GF-D8 (cell line): ENCODE data around the gene ACTL6A.

Experiments
- DNase-seq: peaks from one replicate; lab custom pipeline; 2025; lab: John Stamatoyannopoulos, UW

ACTL6A gene

GRCh38 chr3:179591313-179591712 is 28.6 kb downstream of the ACTL6A start:
- no peak for DNase-seq

DNA sequence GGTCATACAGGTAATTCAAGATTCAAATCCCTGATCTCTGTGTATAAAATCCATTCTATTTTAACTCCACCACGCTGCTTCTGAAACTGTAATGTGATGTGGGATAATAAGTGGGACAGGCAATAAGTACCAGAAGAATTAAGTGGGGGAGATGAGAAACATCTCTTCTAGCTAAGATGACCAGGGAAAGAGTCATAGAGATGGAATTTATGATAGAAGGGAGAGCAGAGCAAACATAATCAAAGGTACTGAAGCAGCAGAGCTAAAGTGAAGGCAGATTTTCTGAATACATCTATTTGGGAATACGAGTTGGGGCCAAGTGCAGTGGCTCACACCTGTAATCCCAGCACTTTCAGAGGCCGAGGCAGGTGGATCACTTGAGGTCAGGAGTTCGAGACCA is 36.8 kb downstream of the ACTL6A start:
- DNase-seq = no peak

DNA sequence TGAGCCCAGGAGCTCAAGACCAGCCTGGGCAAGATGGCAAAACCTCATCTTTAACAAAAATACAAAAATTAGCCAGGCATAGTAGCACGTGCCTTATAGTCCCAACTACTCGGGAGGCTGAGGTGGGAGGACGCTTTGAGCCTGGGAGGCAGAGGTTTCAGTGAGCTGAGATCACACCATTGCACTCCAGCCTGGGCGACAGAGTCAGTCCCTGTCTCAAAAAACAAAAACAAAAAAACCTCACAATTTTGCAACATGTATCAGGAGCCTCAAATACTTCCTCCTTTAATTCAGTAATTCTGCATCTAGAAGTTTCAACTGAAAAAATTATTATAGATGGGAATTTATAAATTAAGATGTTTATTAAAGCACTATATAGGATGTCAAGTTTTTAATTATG is 40.6 kb downstream of the ACTL6A start:
- peak; percentile 16 for DNase-seq

- DNase-seq = no peak
Observed at GRCh38 chr3:179603831-179604230, 41.1 kb downstream of the ACTL6A start.

- DNase-seq = peak; percentile 94
Observed at GRCh38 chr3:179604321-179605078, 41.8 kb downstream of the ACTL6A start, which contains the start of the genes MRPL47 and NDUFB5. Gene MRPL47, minus strand, starts transcription at chr3:179604638. Its CDS starts 14 bp downstream, at chr3:179604624. Gene NDUFB5, plus strand, starts transcription at chr3:179604794. Its CDS starts 22 bp downstream, at chr3:179604816.

GRCh38 chr3:179606534-179607085 is 43.9 kb downstream of the ACTL6A start:
- DNase-seq = no peak

DNA sequence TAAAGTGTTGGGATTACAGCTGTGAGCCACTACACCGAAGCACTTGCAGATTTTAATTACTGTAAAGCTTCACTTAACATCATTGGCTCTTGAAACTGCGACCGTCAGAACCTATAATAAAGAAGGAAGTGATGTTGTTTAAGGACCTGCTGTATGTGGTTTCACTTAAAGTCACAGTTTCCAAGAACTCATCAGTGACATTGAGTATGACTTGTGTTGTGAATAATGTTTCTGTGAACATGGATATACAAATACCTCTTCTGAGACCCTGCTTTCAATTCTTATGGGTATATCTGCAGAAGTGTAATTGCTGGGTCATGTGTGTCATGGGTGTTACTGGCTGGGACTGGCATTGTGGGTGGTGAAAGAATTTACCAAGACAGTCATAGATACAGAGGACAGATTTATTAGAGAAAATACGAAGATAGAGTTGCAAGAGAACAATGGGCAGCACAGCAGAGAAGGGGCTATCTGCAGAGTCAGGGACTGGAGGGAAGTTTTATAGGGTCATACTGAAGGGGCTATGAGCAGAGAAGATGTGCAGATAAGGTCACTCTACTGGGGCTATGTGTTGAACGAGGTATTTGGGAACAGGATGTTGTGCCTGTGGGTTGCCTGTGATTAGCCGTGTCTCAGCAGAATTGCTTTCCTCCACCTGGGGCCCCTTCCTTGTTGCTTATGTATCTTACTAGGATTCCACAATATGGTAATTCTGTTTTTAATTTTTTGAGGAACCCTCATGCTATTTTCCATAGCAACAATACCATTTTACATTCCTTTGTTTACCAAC is 46.4 kb downstream of the ACTL6A start:
- DNase-seq = peak; percentile 64

DNA sequence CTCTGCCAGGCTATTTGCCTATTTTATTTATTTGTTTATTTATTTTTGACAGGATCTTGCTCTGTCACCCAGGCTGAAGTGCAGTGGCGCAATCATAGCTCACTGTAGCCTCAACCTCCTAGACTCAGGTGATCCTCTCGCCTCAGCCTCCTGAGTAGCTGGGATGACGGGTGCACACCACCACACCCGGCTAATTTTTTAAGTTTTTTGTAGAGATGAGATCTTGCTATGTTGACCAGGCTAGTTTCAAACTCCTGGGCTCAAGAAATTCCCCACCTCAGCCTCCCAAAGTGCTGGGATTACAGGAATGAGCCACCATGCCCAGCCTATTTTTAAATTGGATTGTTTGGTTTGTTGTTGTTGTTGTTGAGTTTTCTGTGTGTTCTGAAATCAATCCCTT is 47.3 kb downstream of the ACTL6A start:
- DNase-seq = no peak

DNA sequence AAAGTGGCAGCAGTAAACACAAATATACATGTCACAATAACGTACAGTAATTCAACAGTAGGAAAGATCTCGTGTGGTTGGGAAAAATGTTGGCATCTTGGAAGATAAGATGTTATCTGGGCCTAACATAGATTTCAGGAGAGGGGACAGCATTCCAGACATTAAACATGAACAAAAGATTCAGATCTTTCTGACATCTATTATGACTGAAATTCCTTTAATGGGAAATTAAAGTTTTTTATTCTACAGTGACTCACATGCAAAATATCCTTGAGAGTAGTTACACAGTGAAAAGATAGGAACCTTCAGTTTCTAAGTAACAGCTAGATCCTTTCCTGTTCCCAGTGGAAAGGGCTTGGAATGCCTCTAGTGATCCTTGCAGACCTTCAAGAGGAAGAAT is 51.1 kb downstream of the ACTL6A start:
- DNase-seq = no peak

DNA sequence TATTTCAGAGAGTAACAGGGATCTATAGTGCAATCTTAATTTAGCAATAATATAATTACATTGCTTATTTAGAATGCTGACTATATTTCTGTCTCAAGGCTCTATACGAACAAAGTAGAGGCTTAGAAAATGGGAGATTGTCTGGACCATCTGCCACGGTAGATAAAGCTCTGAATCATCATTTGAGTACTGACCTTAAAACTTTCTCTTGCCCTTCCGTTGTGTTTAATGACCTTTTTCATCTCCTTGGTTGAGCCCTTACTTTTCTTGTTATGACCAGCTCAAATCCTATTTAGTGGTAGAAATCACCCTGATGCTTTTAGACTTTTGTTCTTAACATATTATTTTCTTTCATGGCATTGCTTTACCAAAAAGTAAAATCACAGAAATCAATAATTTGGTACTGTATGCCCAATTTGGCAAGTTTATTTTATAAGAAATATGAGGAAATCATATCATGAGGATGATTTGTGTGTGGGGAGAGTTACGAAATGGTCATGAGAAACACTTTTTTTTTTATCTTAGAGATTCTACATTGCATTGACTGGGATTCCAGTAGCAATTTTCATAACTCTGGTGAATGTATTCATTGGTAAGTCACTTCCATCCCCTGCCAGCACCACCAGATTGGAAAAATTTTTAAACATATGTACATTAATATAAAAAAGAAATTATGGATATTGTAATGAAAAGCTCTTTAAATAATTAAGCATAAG is 52.9 kb downstream of the ACTL6A start:
- no peak for DNase-seq

DNA sequence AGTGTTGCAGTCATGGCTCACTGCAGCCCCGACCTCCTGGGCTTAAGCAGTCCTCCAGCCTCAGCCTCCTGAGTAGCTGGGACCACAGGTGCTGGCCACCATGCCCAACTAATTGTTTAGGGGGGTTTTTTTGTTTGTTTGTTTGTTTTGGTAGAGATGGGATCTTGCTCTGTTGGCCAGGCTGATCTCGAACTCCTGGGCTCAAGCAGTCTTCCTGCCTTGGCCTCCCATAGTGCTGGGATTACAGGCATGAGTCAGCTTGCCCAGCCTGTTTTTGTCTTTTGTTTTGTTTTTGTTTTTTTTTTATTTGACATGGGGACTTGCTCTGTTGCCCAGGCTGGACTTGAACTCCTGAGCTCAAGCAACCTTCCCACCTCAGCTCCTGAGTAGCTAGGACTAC is 59.3 kb downstream of the ACTL6A start:
- no peak for DNase-seq

DNA sequence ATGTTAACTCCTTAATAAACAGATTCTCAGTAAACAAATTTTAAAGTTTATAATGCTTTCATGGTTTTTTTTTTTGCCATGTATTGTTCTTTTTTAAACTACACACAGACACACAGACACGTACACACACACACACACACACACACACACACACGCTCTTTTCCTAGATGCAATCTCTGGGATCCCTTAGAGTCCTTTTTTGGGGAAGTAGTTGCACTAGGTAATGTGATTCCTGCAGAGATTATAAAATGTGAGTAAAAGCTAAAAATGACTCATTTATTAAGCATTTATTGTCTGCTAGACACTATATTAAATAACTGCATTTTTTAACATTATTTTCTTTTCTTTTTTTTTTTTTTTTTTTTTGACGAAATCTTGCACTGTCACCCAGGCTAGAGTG is 61.7 kb downstream of the ACTL6A start:
- DNase-seq = no peak

DNA sequence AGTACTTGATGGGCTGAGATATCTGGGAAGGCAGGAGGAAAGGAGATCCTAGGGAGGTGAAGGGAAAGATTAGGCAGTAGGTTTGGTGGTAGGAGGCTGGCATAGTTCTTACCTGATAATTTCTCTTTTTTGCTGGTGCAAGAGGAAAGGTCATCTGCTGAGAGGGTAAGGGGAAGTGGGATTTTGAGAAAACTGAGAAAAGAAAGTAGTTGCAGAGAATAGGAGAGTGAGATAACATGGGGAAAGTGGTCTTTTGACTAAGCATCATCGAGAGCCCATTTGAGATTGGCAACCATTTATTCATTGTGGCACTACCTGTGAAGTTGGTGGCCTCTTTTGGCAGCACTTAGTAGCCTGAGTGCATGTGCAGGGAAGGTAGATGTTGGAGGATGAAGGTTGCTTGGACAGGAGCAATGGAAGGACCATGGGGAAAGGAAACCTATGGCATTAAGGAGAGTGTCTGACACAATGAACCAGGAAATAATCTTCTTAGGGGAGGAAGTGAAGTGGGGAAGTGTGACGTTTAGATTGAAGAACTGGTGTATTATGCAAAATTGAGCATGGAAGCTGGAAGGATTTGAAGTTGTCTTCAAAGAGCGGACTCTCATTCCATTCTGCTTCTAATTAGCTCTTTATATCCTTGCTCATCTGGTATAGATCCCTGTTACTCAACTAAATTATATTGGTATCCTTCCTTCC is 68.2 kb downstream of the ACTL6A start:
- no peak for DNase-seq
